ENCODE data around the gene CCDC27. TPM values are rescaled to one million over a fixed set of nuclear protein-coding genes. Genes with fewer than 3 reads are reported as not detected.

The CCDC27 gene
- total RNA-seq, 1 donor from 2014 or later: not detected

- no peak for DNase-seq (ENCODE audit: low read depth)
- Histone ChIP-seq H3K4me2 (ENCODE audit: low read length) (no peak overlapping the region), H3K9me3 (ENCODE audit: insufficient read depth, low read depth, low read length) (no peaks in the 10 kb centered on the region), H3K9ac (ENCODE audit: low read length) (no peak overlapping the region), H2AFZ (ENCODE audit: low read depth, low read length) (no peak overlapping the region), H3K27me3 (ENCODE audit: insufficient read depth, low read length) (peaks cover 17% of the 10 kb centered on the region), H3K36me3 (ENCODE audit: insufficient read depth, low read length) (no peaks in the 10 kb centered on the region), H4K20me1 (ENCODE audit: insufficient read depth, low read length) (no peaks in the 10 kb centered on the region), H3K4me3 (ENCODE audit: insufficient read depth, low read depth, low read length) (no peak overlapping the region), H3K4me1 (ENCODE audit: insufficient read depth, low read length) (no peaks in the 10 kb centered on the region), H3K27ac (ENCODE audit: low read depth, low read length) (no peak overlapping the region), H3K79me2 (ENCODE audit: insufficient read depth, low read length) (no peaks in the 10 kb centered on the region)
- Mint-ChIP-seq H3K36me3 (ENCODE audit: low read depth, unreplicated experiment) (no peaks in the 10 kb centered on the region), H3K27ac (ENCODE audit: unreplicated experiment) (peak overlapping the region; percentile 34), H3K4me1 (ENCODE audit: low read depth, unreplicated experiment) (peaks cover 6% of the 10 kb centered on the region), H3K9me3 (ENCODE audit: unreplicated experiment) (no peaks in the 10 kb centered on the region), H3K4me3 (ENCODE audit: unreplicated experiment) (no peak overlapping the region), H3K27me3 (ENCODE audit: low read depth, unreplicated experiment) (peaks cover 37% of the 10 kb centered on the region)
- FAIRE-seq: no peak
- TF ChIP-seq EZH2 (IDR thresholded peaks at IDR 0.05; ENCODE audit: insufficient read depth, low read length) (no peak), CTCF (IDR thresholded peaks at IDR 0.05; ENCODE audit: insufficient read depth, low read depth, low read length) (no peak)
These were observed 44.8 kb upstream of the CCDC27 start for GRCh38 chr1:3707298-3707938.

GRCh38 chr1:3707939-3708328 lies 44.3 kb upstream of the CCDC27 start:
- H3K9me3 Mint-ChIP-seq (ENCODE audit: unreplicated experiment): no peaks in the 10 kb centered on the region
- no peak overlapping the region for H3K27ac ChIP-seq (ENCODE audit: low read depth, low read length)
- no peaks in the 10 kb centered on the region for H4K20me1 ChIP-seq (ENCODE audit: insufficient read depth, low read length)
- no peaks in the 10 kb centered on the region for H3K79me2 ChIP-seq (ENCODE audit: insufficient read depth, low read length)
- H3K27me3 Mint-ChIP-seq (ENCODE audit: low read depth, unreplicated experiment): peaks cover 37% of the 10 kb centered on the region
- H3K27me3 ChIP-seq (ENCODE audit: insufficient read depth, low read length): peaks cover 17% of the 10 kb centered on the region
- no peaks in the 10 kb centered on the region for H3K4me1 ChIP-seq (ENCODE audit: insufficient read depth, low read length)
- H3K4me3 ChIP-seq (ENCODE audit: insufficient read depth, low read depth, low read length): no peak overlapping the region
- no peaks in the 10 kb centered on the region for H3K9me3 ChIP-seq (ENCODE audit: insufficient read depth, low read depth, low read length)
- no peak for TF ChIP-seq EZH2 (IDR thresholded peaks at IDR 0.05; ENCODE audit: insufficient read depth, low read length)
- no peak for TF ChIP-seq CTCF (IDR thresholded peaks at IDR 0.05; ENCODE audit: insufficient read depth, low read depth, low read length)
- H3K27ac Mint-ChIP-seq (ENCODE audit: unreplicated experiment): no peak overlapping the region
- H3K4me3 Mint-ChIP-seq (ENCODE audit: unreplicated experiment): no peak overlapping the region
- no peak for DNase-seq (ENCODE audit: low read depth)
- peaks cover 6% of the 10 kb centered on the region for H3K4me1 Mint-ChIP-seq (ENCODE audit: low read depth, unreplicated experiment)
- no peak for FAIRE-seq
- no peak overlapping the region for H2AFZ ChIP-seq (ENCODE audit: low read depth, low read length)
- no peaks in the 10 kb centered on the region for H3K36me3 Mint-ChIP-seq (ENCODE audit: low read depth, unreplicated experiment)
- H3K36me3 ChIP-seq (ENCODE audit: insufficient read depth, low read length): no peaks in the 10 kb centered on the region
- H3K9ac ChIP-seq (ENCODE audit: low read length): no peak overlapping the region
- H3K4me2 ChIP-seq (ENCODE audit: low read length): no peak overlapping the region

DNA sequence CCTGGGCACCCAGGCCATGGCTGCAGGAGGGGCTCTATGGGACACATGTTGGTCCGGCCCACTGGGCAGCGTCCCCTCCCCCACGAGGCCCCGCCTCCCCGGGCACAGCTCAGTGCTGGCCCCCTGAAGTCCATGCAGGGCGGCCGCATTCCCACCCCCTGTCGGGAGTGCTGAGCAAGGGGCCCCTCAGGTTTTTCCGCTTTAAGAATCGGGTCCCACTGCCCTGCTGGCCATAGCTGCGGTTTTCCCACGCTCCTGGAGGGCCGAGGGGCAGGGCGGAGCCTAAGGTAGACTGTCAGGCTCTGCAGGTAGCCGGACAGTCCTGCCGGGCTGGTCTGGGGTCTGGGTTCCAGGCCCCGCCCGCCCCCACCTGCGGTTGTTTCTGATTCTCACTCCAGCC lies 43.5 kb upstream of the CCDC27 start:
- H3K4me3 Mint-ChIP-seq (ENCODE audit: unreplicated experiment): no peak overlapping the region
- no peak overlapping the region for H3K9ac ChIP-seq (ENCODE audit: low read length)
- H3K27me3 Mint-ChIP-seq (ENCODE audit: low read depth, unreplicated experiment): peaks cover 34% of the 10 kb centered on the region
- H3K4me3 ChIP-seq (ENCODE audit: insufficient read depth, low read depth, low read length): no peak overlapping the region
- H4K20me1 ChIP-seq (ENCODE audit: insufficient read depth, low read length): no peaks in the 10 kb centered on the region
- no peaks in the 10 kb centered on the region for H3K9me3 Mint-ChIP-seq (ENCODE audit: unreplicated experiment)
- peaks cover 3% of the 10 kb centered on the region for H3K4me1 Mint-ChIP-seq (ENCODE audit: low read depth, unreplicated experiment)
- peaks cover 17% of the 10 kb centered on the region for H3K27me3 ChIP-seq (ENCODE audit: insufficient read depth, low read length)
- no peak for TF ChIP-seq EZH2 (IDR thresholded peaks at IDR 0.05; ENCODE audit: insufficient read depth, low read length)
- TF ChIP-seq CTCF (IDR thresholded peaks at IDR 0.05; ENCODE audit: insufficient read depth, low read depth, low read length): no peak
- no peaks in the 10 kb centered on the region for H3K4me1 ChIP-seq (ENCODE audit: insufficient read depth, low read length)
- H3K4me2 ChIP-seq (ENCODE audit: low read length): no peak overlapping the region
- H3K79me2 ChIP-seq (ENCODE audit: insufficient read depth, low read length): no peaks in the 10 kb centered on the region
- H2AFZ ChIP-seq (ENCODE audit: low read depth, low read length): no peak overlapping the region
- DNase-seq (ENCODE audit: low read depth) (no peak), FAIRE-seq (no peak)
- H3K27ac Mint-ChIP-seq (ENCODE audit: unreplicated experiment): no peak overlapping the region
- H3K36me3 ChIP-seq (ENCODE audit: insufficient read depth, low read length): no peaks in the 10 kb centered on the region
- no peaks in the 10 kb centered on the region for H3K9me3 ChIP-seq (ENCODE audit: insufficient read depth, low read depth, low read length)
- no peak overlapping the region for H3K27ac ChIP-seq (ENCODE audit: low read depth, low read length)
- no peaks in the 10 kb centered on the region for H3K36me3 Mint-ChIP-seq (ENCODE audit: low read depth, unreplicated experiment)
